ENCODE results near the gene NFATC1.

Gene NFATC1

GRCh38 chr18:79432376-79433120 lies 36.8 kb downstream of the NFATC1 start:
- Histone ChIP-seq H3K4me2 (ENCODE audit: low read length) (no peak overlapping the region), H3K9me3 (replicated peaks; ENCODE audit: low read length) (no peaks in the 10 kb centered on the region), H3K4me3 (ENCODE audit: low read length) (no peak overlapping the region), H3K4me1 (ENCODE audit: control insufficient read depth, insufficient read depth, low read length) (no peaks in the 10 kb centered on the region), H3K36me3 (ENCODE audit: insufficient read depth, low read length) (no peaks in the 10 kb centered on the region), H3K9ac (ENCODE audit: low read depth, low read length) (no peak overlapping the region), H3K27me3 (ENCODE audit: control insufficient read depth, insufficient read depth, low read length) (no peaks in the 10 kb centered on the region)

- no peaks in the 10 kb centered on the region for H3K4me1 ChIP-seq (ENCODE audit: control insufficient read depth, insufficient read depth, low read length)
- no peaks in the 10 kb centered on the region for H3K9me3 ChIP-seq (replicated peaks; ENCODE audit: low read length)
- H3K4me3 ChIP-seq (ENCODE audit: low read length) = no peak overlapping the region
- H3K27me3 ChIP-seq (ENCODE audit: control insufficient read depth, insufficient read depth, low read length) = peaks cover 1% of the 10 kb centered on the region
- no peak overlapping the region for H3K9ac ChIP-seq (ENCODE audit: low read depth, low read length)
- H3K4me2 ChIP-seq (ENCODE audit: low read length) = no peak overlapping the region
- no peaks in the 10 kb centered on the region for H3K36me3 ChIP-seq (ENCODE audit: insufficient read depth, low read length)
Observed at GRCh38 chr18:79433431-79433830, 37.7 kb downstream of the NFATC1 start.

GRCh38 chr18:79434607-79435401 lies 39.1 kb downstream of the NFATC1 start:
- Histone ChIP-seq H3K27me3 (ENCODE audit: control insufficient read depth, insufficient read depth, low read length) (peaks cover 4% of the 10 kb centered on the region), H3K4me1 (ENCODE audit: control insufficient read depth, insufficient read depth, low read length) (peaks cover 13% of the 10 kb centered on the region), H3K9ac (ENCODE audit: low read depth, low read length) (no peak overlapping the region), H3K4me3 (ENCODE audit: low read length) (no peak overlapping the region), H3K9me3 (replicated peaks; ENCODE audit: low read length) (no peaks in the 10 kb centered on the region), H3K36me3 (ENCODE audit: insufficient read depth, low read length) (no peaks in the 10 kb centered on the region), H3K4me2 (ENCODE audit: low read length) (no peak overlapping the region)

GRCh38 chr18:79436556-79437275 lies 41.0 kb downstream of the NFATC1 start:
- H3K4me1 ChIP-seq (ENCODE audit: control insufficient read depth, insufficient read depth, low read length) = peaks cover 13% of the 10 kb centered on the region
- no peak overlapping the region for H3K4me2 ChIP-seq (ENCODE audit: low read length)
- no peaks in the 10 kb centered on the region for H3K9me3 ChIP-seq (replicated peaks; ENCODE audit: low read length)
- no peak overlapping the region for H3K9ac ChIP-seq (ENCODE audit: low read depth, low read length)
- no peaks in the 10 kb centered on the region for H3K36me3 ChIP-seq (ENCODE audit: insufficient read depth, low read length)
- H3K27me3 ChIP-seq (ENCODE audit: control insufficient read depth, insufficient read depth, low read length) = peaks cover 4% of the 10 kb centered on the region
- no peak overlapping the region for H3K4me3 ChIP-seq (ENCODE audit: low read length)

GRCh38 chr18:79438089-79438897 lies 42.6 kb downstream of the NFATC1 start:
- Histone ChIP-seq H3K4me2 (ENCODE audit: low read length) (peak overlapping the region; percentile 45), H3K9me3 (replicated peaks; ENCODE audit: low read length) (no peaks in the 10 kb centered on the region), H3K9ac (ENCODE audit: low read depth, low read length) (no peak overlapping the region), H3K4me1 (ENCODE audit: control insufficient read depth, insufficient read depth, low read length) (peaks cover 13% of the 10 kb centered on the region), H3K4me3 (ENCODE audit: low read length) (no peak overlapping the region), H3K36me3 (ENCODE audit: insufficient read depth, low read length) (no peaks in the 10 kb centered on the region), H3K27me3 (ENCODE audit: control insufficient read depth, insufficient read depth, low read length) (peaks cover 4% of the 10 kb centered on the region)

- Histone ChIP-seq H3K4me2 (ENCODE audit: low read length) (peak overlapping the region; percentile 45), H3K27me3 (ENCODE audit: control insufficient read depth, insufficient read depth, low read length) (peaks cover 4% of the 10 kb centered on the region), H3K9me3 (replicated peaks; ENCODE audit: low read length) (no peaks in the 10 kb centered on the region), H3K4me3 (ENCODE audit: low read length) (no peak overlapping the region), H3K36me3 (ENCODE audit: insufficient read depth, low read length) (no peaks in the 10 kb centered on the region), H3K9ac (ENCODE audit: low read depth, low read length) (no peak overlapping the region), H3K4me1 (ENCODE audit: control insufficient read depth, insufficient read depth, low read length) (peaks cover 13% of the 10 kb centered on the region)
Observed at GRCh38 chr18:79438898-79439627, 43.3 kb downstream of the NFATC1 start.

GRCh38 chr18:79439628-79440023 lies 43.9 kb downstream of the NFATC1 start:
- Histone ChIP-seq H3K4me3 (ENCODE audit: low read length) (no peak overlapping the region), H3K36me3 (ENCODE audit: insufficient read depth, low read length) (no peaks in the 10 kb centered on the region), H3K9me3 (replicated peaks; ENCODE audit: low read length) (no peaks in the 10 kb centered on the region), H3K4me2 (ENCODE audit: low read length) (peak overlapping the region; percentile 45), H3K4me1 (ENCODE audit: control insufficient read depth, insufficient read depth, low read length) (peaks cover 13% of the 10 kb centered on the region), H3K9ac (ENCODE audit: low read depth, low read length) (no peak overlapping the region), H3K27me3 (ENCODE audit: control insufficient read depth, insufficient read depth, low read length) (peaks cover 4% of the 10 kb centered on the region)

GRCh38 chr18:79440316-79441110 lies 44.8 kb downstream of the NFATC1 start:
- Histone ChIP-seq H3K4me3 (ENCODE audit: low read length) (no peak overlapping the region), H3K36me3 (ENCODE audit: insufficient read depth, low read length) (no peaks in the 10 kb centered on the region), H3K9ac (ENCODE audit: low read depth, low read length) (no peak overlapping the region), H3K4me1 (ENCODE audit: control insufficient read depth, insufficient read depth, low read length) (peaks cover 13% of the 10 kb centered on the region), H3K4me2 (ENCODE audit: low read length) (no peak overlapping the region), H3K9me3 (replicated peaks; ENCODE audit: low read length) (no peaks in the 10 kb centered on the region), H3K27me3 (ENCODE audit: control insufficient read depth, insufficient read depth, low read length) (peaks cover 4% of the 10 kb centered on the region)

- Histone ChIP-seq H3K4me3 (ENCODE audit: low read length) (no peak overlapping the region), H3K9ac (ENCODE audit: low read depth, low read length) (no peak overlapping the region), H3K27me3 (ENCODE audit: control insufficient read depth, insufficient read depth, low read length) (peaks cover 4% of the 10 kb centered on the region), H3K4me1 (ENCODE audit: control insufficient read depth, insufficient read depth, low read length) (peaks cover 13% of the 10 kb centered on the region), H3K36me3 (ENCODE audit: insufficient read depth, low read length) (no peaks in the 10 kb centered on the region), H3K9me3 (replicated peaks; ENCODE audit: low read length) (no peaks in the 10 kb centered on the region), H3K4me2 (ENCODE audit: low read length) (no peak overlapping the region)
Observed at GRCh38 chr18:79441420-79441819, 45.7 kb downstream of the NFATC1 start.
